HG03095 (cell line): ENCODE results near the gene APOA4.
A peak's percentile ranks its signal among the peaks of the same experiment; 100 is the strongest.
"Not testable (repeated sequence)": the region's sequence is repeated elsewhere in the genome, so short reads cannot be mapped to it uniquely, and the experiment has no call there.

Experiments used
- ATAC-seq: cut with Tn5 transposase; IDR thresholded peaks from one replicate; pipeline ENCODE4 v1.9.1; 2021; ENCODE audit warnings: moderate library complexity; ENCODE audit not compliant: unreplicated experiment

The APOA4 gene

GRCh38 chr11:116849486-116849885 is 26.4 kb upstream of the APOA4 start:
- ATAC-seq = no peak

GRCh38 chr11:116849060-116849459 is 26.0 kb upstream of the APOA4 start:
- ATAC-seq = no peak

GRCh38 chr11:116847612-116848011 is 24.5 kb upstream of the APOA4 start:
- ATAC-seq = no peak

GRCh38 chr11:116844722-116845121 is 21.6 kb upstream of the APOA4 start:
- no peak for ATAC-seq

GRCh38 chr11:116843661-116844060 is 20.6 kb upstream of the APOA4 start:
- no peak for ATAC-seq

DNA sequence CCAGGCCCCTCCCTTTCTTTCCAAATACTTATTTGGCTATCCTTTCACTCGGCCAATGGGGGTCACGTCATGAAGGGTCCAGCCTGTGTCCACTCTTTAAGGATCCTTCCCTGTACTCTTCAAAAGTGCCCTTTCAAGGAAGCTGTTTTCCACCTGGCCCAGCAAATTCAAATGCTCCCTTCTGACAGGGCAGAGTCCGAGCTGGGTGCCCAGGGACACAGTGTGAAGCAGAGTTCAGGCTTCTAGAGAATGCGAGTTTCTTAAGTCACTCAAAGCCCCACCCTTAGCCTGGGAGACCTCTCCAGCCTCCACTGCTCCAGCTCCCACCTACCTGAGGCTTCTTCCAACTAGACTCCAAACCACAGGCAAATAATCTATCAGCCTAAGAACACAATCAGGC is 19.8 kb upstream of the APOA4 start:
- ATAC-seq = no peak

DNA sequence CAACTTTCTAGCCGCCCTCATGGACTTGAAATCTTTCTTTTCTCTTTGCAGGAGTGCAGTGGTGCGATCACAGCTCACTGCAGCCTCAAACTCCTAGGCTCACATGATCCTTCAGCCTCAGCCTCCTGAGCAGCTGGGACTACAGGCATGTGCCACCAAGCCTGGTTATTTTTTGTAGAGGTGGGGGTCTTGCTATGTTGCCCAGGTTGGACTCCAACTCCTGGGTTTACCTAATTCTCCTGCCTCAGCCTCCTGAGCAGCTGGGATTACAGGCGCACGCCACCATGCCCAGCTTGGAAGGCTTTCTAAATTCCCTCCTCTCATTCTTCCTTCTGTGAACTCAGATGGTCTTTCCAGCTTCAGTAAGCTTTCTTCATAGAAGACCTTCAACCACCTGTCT is 19.0 kb upstream of the APOA4 start:
- no peak for ATAC-seq

- no peak for ATAC-seq
Observed at GRCh38 chr11:116840746-116841296, 17.7 kb upstream of the APOA4 start.

DNA sequence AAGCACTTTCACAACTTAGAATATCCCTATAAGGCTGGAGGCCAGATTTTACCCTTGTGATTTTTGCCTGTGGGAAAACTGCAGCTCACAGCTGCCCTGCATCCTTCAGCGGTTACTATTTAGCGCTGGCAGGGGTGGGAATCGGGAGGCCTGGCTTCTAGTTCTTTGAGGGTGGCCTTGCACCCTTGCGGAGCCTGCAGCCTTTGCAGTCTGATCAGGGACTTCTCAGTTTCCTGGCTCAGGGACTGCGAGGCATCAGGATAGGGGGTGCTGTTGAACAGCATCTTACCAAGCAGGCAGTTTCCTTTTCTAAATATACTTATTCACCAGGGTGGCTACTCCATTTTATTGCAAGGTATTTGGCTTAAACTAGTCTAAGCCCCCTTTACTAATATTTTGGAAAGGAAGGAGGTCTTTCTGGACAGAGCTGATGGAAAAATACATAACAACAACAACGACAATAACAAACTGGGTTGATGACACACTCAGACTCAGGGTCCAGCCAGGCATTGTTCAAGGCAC is 17.2 kb upstream of the APOA4 start:
- no peak for ATAC-seq

DNA sequence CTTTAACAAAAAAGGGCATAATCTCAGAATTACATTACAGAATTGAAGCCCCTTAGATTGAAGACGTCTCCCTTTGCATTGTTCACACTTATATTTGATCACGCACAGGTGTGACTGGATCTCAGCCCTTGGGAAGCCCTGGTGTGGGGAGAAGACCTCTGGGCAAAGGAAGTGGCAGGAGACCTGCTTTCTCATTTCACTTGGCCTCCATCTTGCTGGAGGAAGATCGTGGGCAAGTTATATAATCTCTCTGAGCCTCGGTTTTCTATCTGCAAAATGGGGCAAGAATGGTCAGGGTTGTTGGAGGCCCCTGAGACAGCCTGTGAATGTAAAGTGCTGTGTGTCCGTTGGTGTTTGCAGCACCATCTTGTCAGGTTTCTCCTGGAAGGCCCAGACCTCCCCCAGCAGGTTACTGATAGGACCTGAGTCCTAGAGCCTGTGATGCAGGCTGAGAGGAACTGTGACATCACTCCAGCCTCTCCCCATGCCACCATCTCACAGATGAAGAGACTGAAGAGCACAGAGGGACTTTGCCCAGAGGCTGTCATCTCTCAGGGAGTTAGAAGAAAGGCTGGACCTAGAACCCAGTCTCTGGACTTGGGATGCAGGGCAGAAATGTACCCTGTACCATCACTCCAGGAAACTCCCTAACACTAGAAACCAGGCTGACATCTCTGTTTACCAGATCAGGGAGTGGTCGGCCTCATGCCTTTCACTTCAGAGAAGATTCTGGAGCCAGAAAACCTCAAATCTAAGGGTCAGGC is 15.4 kb upstream of the APOA4 start:
- ATAC-seq = no peak

DNA sequence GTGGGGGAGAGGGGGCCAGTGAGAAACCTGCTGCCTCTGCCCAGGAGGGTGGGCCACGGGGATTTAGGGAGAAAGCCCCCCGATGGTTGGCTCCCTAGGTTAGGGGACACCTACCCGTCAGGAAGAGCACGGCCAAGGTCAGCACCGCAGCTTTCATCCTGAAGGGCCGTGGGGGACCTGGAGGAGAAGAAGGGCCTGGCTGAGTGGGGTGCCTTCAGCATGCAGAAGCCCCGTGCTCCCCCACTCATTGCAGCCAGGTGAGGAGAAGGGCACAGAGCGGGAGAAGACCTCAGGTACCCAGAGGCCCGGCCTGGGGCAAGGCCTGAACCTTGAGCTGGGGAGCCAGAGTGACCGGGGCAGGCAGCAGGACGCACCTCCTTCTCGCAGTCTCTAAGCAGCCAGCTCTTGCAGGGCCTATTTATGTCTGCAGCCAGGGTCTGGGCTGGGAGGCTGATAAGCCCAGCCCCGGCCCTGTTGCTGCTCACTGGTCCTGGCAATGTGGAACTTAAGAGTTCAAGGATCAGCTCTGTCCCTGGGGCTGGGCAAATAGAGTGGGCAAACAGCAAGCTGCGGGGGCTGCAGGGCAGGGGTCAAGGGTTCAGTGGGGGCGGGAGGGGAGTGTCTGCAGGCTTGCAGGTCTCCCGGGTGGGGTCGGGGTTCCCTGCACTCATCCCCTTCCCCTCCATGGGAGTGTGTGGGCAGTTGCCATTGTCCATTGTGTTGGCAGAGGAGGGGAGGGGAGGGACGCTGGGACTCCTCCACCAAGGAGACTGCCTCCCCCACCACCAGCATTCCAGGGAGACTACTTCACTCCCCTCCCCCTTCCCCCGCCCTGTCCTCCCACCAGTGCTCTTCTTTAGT is 14.4 kb upstream of the APOA4 start, which contains the start of gene APOA1:
TSS of gene APOA1 (minus strand) at position 392 of the 861 bp plus-strand sequence. CDS start at position 157, 235 bp downstream.
- ATAC-seq = no peak

DNA sequence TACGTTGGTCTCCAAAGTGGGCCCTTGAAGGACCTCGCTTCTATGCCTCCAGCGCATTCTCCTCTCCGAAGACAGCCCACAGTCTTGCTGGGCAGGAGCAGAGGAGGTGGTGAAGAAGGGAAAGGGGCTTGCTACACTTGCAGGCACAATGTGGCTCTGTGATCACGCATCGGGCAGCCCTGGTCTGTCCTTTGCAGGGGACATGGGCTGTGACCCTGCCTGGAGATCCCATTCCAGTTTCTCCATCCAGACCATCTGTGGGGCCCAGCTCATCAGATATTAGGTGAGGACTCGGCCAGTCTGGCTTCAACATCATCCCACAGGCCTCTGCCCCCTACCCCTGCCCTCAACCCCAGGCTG is 13.5 kb upstream of the APOA4 start:
- no peak for ATAC-seq

- peak; percentile 82 for ATAC-seq
Observed at GRCh38 chr11:116835791-116836631, 12.9 kb upstream of the APOA4 start.

- peak; percentile 21 for ATAC-seq
Observed at GRCh38 chr11:116835042-116835772, 12.1 kb upstream of the APOA4 start.

GRCh38 chr11:116834535-116835041 is 11.5 kb upstream of the APOA4 start:
- ATAC-seq = not testable (repeated sequence)

DNA sequence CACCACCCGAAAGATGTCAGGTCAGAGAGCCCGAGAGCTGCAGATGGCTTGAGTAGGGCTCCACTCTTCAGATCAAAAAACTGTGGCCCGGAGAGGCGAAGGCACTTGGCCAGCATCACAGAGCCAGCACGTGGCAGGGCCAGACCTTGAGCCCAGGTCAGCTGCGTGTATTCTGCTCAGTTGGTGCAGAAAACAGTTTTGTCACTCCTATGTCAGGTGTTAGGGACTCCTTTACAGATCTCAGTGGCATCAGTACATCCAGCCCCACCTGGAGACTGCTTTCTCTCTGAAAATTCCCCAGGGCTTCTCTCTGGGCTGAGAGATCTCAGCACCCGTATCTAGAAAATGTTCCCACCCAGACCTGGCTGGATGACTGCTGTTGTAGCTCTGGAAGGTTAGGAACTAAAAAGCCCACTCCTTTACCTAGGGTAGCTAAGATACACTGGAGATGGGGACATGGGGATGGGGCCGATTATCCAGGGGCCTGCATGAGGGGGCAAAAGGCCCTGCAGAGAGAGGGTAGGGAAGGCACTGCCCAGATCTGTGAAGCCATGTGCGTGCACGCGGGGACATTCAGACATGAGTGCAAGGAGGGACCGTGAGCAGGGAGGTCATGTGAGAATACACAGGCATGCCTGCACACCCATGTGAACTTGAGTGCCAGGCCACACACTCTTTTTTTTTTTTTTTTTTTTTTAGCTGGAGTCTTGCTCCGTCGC is 10.9 kb upstream of the APOA4 start:
- ATAC-seq = no peak

DNA sequence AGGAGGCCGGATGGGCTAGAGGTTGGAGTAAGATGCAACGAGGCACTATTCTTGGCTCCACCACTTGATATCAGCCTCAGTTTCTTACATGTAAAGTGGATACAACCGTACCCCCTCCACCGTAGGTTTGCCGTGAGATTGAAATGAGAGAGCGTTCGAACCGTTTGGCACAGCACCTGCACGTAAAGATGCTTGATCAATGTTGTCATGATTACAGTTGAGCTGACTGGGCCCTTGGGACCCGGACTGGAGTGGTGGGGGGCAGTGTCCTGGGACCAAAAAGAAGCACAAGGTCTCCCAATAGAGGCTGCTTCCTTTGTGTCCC is 10.3 kb upstream of the APOA4 start:
- no peak for ATAC-seq

DNA sequence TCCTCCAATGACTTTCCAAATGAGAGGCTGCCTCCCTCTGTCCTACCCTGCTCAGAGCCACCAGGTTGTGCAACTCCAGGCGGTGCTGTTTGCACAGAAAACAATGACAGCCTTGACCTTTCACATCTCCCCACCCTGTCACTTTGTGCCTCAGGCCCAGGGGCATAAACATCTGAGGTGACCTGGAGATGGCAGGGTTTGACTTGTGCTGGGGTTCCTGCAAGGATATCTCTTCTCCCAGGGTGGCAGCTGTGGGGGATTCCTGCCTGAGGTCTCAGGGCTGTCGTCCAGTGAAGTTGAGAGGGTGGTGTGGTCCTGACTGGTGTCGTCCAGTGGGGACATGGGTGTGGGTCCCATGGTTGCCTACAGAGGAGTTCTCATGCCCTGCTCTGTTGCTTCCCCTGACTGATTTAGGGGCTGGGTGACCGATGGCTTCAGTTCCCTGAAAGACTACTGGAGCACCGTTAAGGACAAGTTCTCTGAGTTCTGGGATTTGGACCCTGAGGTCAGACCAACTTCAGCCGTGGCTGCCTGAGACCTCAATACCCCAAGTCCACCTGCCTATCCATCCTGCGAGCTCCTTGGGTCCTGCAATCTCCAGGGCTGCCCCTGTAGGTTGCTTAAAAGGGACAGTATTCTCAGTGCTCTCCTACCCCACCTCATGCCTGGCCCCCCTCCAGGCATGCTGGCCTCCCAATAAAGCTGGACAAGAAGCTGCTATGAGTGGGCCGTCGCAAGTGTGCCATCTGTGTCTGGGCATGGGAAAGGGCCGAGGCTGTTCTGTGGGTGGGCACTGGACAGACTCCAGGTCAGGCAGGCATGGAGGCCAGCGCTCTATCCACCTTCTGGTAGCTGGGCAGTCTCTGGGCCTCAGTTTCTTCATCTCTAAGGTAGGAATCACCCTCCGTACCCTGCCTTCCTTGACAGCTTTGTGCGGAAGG is 9.5 kb upstream of the APOA4 start:
- no peak for ATAC-seq
